ENCODE results near the gene CTBP2.

- TF ChIP-seq, protein P1, sequence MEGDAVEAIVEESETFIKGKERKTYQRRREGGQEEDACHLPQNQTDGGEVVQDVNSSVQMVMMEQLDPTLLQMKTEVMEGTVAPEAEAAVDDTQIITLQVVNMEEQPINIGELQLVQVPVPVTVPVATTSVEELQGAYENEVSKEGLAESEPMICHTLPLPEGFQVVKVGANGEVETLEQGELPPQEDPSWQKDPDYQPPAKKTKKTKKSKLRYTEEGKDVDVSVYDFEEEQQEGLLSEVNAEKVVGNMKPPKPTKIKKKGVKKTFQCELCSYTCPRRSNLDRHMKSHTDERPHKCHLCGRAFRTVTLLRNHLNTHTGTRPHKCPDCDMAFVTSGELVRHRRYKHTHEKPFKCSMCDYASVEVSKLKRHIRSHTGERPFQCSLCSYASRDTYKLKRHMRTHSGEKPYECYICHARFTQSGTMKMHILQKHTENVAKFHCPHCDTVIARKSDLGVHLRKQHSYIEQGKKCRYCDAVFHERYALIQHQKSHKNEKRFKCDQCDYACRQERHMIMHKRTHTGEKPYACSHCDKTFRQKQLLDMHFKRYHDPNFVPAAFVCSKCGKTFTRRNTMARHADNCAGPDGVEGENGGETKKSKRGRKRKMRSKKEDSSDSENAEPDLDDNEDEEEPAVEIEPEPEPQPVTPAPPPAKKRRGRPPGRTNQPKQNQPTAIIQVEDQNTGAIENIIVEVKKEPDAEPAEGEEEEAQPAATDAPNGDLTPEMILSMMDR (conservative IDR thresholded peaks at IDR 0.05) = no peak
- no peak for TF ChIP-seq ZFX (IDR thresholded peaks at IDR 0.05)
Observed at GRCh38 chr10:125190946-125191345, 30.6 kb upstream of the CTBP2 start.

Measured in C4-2B (cell line).